HepG2 (cell line): ENCODE results near the gene IWS1. TPM values are rescaled to one million over a fixed set of nuclear protein-coding genes. Genes with fewer than 3 reads are reported as not detected.

Experiments
- AGO2 ChIP-seq: fragments of 200-400 bp; formaldehyde crosslinking; optimal IDR thresholded peaks from 2 replicates; pipeline ENCODE3; 2017; ENCODE audit warnings: mild to moderate bottlenecking, low read depth, low read length, moderate library complexity
- CCAR2 ChIP-seq: fragments of 200-400 bp; formaldehyde crosslinking; optimal IDR thresholded peaks from 2 replicates; pipeline ENCODE3; 2018; ENCODE audit warnings: low read depth, mild to moderate bottlenecking, low read length, moderate library complexity
- EHMT2 ChIP-seq: fragments of 200-600 bp; sonication (generic); IDR thresholded peaks from 2 replicates; pipeline ENCODE4 v1.7.0; 2017; ENCODE audit warnings: antibody characterized with exemption, low read depth, low read length, borderline replicate concordance
- FOXK2 ChIP-seq: fragments of 450-650 bp; IDR thresholded peaks from 2 replicates; pipeline ENCODE4 v1.6.1; 2016
- GPBP1L1 ChIP-seq: sonication (generic); formaldehyde crosslinking; IDR thresholded peaks from 2 replicates; pipeline ENCODE4 v1.5.0; 2020; ENCODE audit warnings: mild to moderate bottlenecking, missing genetic modification reagents
- JUN ChIP-seq: sonication (generic); formaldehyde crosslinking; IDR thresholded peaks from 2 replicates; pipeline ENCODE4 v1.4.0; 2020; ENCODE audit warnings: mild to moderate bottlenecking, missing genetic modification reagents
- ONECUT2 ChIP-seq: sonication (generic); formaldehyde crosslinking; IDR thresholded peaks from 2 replicates; pipeline ENCODE4 v1.4.0; 2020; ENCODE audit warnings: missing genetic modification reagents
- PBX3 ChIP-seq: sonication (generic); formaldehyde crosslinking; IDR thresholded peaks from 2 replicates; pipeline ENCODE4 v1.8.1; 2023; ENCODE audit warnings: missing genetic modification reagents, inconsistent platforms, borderline replicate concordance
- PLSCR1 ChIP-seq: sonication (generic); formaldehyde crosslinking; IDR thresholded peaks from 2 replicates; pipeline ENCODE4 v1.5.0; 2020; ENCODE audit warnings: missing genetic modification reagents, mild to moderate bottlenecking, borderline replicate concordance
- PRDM15 ChIP-seq: sonication (generic); formaldehyde crosslinking; IDR thresholded peaks from 2 replicates; pipeline ENCODE4 v1.4.0; 2020; ENCODE audit warnings: missing genetic modification reagents
- SAFB2 ChIP-seq: sonication (generic); formaldehyde crosslinking; IDR thresholded peaks from 2 replicates; pipeline ENCODE4 v1.5.1; 2020; ENCODE audit warnings: missing genetic modification reagents, low read depth, mild to moderate bottlenecking, borderline replicate concordance
- SATB2 ChIP-seq: sonication (generic); formaldehyde crosslinking; IDR thresholded peaks from 2 replicates; pipeline ENCODE4 v1.5.0; 2020; ENCODE audit warnings: missing genetic modification reagents
- TARDBP ChIP-seq: sonication (generic); formaldehyde crosslinking; IDR thresholded peaks from 2 replicates; pipeline ENCODE4 v1.8.0; 2022; ENCODE audit warnings: mild to moderate bottlenecking, missing genetic modification reagents
- ZBTB8A ChIP-seq: sonication (generic); formaldehyde crosslinking; IDR thresholded peaks from 2 replicates; pipeline ENCODE4 v1.4.0; 2020; ENCODE audit warnings: mild to moderate bottlenecking, low read depth, missing genetic modification reagents, borderline replicate concordance
- ZNF136 ChIP-seq: sonication (generic); formaldehyde crosslinking; IDR thresholded peaks from 2 replicates; pipeline ENCODE4 v1.8.1; 2022; ENCODE audit warnings: low read depth, mild to moderate bottlenecking, moderate library complexity, missing genetic modification reagents
- ZNF235 ChIP-seq: sonication (generic); formaldehyde crosslinking; IDR thresholded peaks from 2 replicates; pipeline ENCODE4 v1.8.1; 2023; ENCODE audit warnings: mild to moderate bottlenecking, missing genetic modification reagents, borderline replicate concordance
- ZNF256 ChIP-seq: sonication (generic); formaldehyde crosslinking; conservative IDR thresholded peaks from 2 replicates; pipeline ENCODE4 v1.4.0; 2020; ENCODE audit warnings: missing genetic modification reagents
- ZNF589 ChIP-seq: sonication (generic); formaldehyde crosslinking; conservative IDR thresholded peaks from 2 replicates; pipeline ENCODE4 v1.8.0; 2022; ENCODE audit warnings: mild to moderate bottlenecking, moderate library complexity, missing genetic modification reagents
- ZNF775 ChIP-seq: sonication (generic); formaldehyde crosslinking; IDR thresholded peaks from 2 replicates; pipeline ENCODE4 v1.4.0; 2020; ENCODE audit warnings: missing genetic modification reagents, mild to moderate bottlenecking, moderate library complexity, borderline replicate concordance
- ZNF816 ChIP-seq: sonication (generic); formaldehyde crosslinking; IDR thresholded peaks from 2 replicates; pipeline ENCODE4 v1.8.0; 2022; ENCODE audit warnings: missing genetic modification reagents, mild to moderate bottlenecking, borderline replicate concordance
- ZNF883 ChIP-seq: sonication (generic); formaldehyde crosslinking; IDR thresholded peaks from 2 replicates; pipeline ENCODE4 v1.5.1; 2020; ENCODE audit warnings: mild to moderate bottlenecking, missing genetic modification reagents; ENCODE audit errors: not compliant biosample characterization
- ZSCAN31 ChIP-seq: sonication (generic); formaldehyde crosslinking; IDR thresholded peaks from 2 replicates; pipeline ENCODE4 v1.5.0; 2020; ENCODE audit warnings: low read depth, mild to moderate bottlenecking, missing genetic modification reagents
- polyA plus RNA-seq, 8 experiments: library from polyadenylated mRNA; depleted of rRNA in 3 of 8; stranded (reverse) in 7 of 8; unstranded in 1 of 8; fragments of >200 nt; fragmentation: Illumina TruSeq in 4 of 8; extraction: Trizol in 4 of 8; gene quantifications; 2 replicates each; pipeline versions ENCODE4 v1.2.1 to v1.2.3, GENCODE V29; 2011 to 2016; ENCODE audit warnings: low read depth in 4 of 8, missing spikeins in 1 of 8, mixed read lengths in 1 of 8; ENCODE audit not compliant: insufficient read depth in 1 of 8
- total RNA-seq, 5 experiments: library from RNA; depleted of rRNA; stranded (reverse); fragments of >200 nt; fragmentation: Illumina TruSeq; extraction: Trizol; gene quantifications; 2 replicates each; pipeline ENCODE4 v1.2.3, GENCODE V29; 2016; ENCODE audit warnings: low read depth in 1 of 5

The IWS1 gene
- total and polyA plus RNA-seq, 2 of the 13 experiments (the other 11 are each of a cell fraction or from before 2014, with no cell fraction given): 28.9 to 62.3 TPM

GRCh38 chr2:127526132-127527000, at the start of gene IWS1 (continued):
- TF ChIP-seq ZNF256 (no peak; the same call in 1 of the 2 replicates), PBX3 (no peak), ZBTB8A (CRISPR knock-in tag) (0 out of 2 replicates have a peak, but pooled peaks have one; percentile 58), ZNF136 (no peak; the same call in 1 of the 2 replicates), JUN (CRISPR knock-in tag) (no peak), ZSCAN31 (CRISPR knock-in tag) (peak; percentile 27; the same call in 1 of the 2 replicates), ZNF775 (CRISPR knock-in tag) (no peak), ZNF816 (CRISPR knock-in tag) (no peak; the same call in 1 of the 2 replicates), SATB2 (CRISPR knock-in tag) (no peak), ONECUT2 (CRISPR knock-in tag) (no peak), EHMT2 (no peak), FOXK2 (no peak), CCAR2 (peak; percentile 5), PLSCR1 (peak; percentile 37; the same call in 1 of the 2 replicates), TARDBP (CRISPR knock-in tag) (peak; percentile 67; the same call in 1 of the 2 replicates), GPBP1L1 (CRISPR knock-in tag) (no peak), ZNF235 (CRISPR knock-in tag) (peak; percentile 54; the same call in 1 of the 2 replicates), SAFB2 (CRISPR knock-in tag) (0 out of 2 replicates have a peak, but pooled peaks have one; percentile 12), ZNF589 (CRISPR knock-in tag) (no peak), ZNF883 (peak; percentile 73), AGO2 (peak; percentile 93), PRDM15 (CRISPR knock-in tag) (no peak)
